GM12878 (cell line): Measurements from ENCODE around the gene ADGRE3. TPM values are rescaled to one million over a fixed set of nuclear protein-coding genes. Genes with fewer than 3 reads are reported as not detected.

Experiments used
- ATAC-seq: fragments of 200-7000 bp; cut with Tn5 transposase; 3 replicates; pipeline ENCODE4 v1.9.1; 2020; ENCODE audit warnings: mild to moderate bottlenecking, moderate library complexity
- BruUV-seq: library from RNA; stranded (reverse); fragments of 400-500 nt; replicated peaks from 2 replicates; lab custom pipeline; 2021; lab: Mats Ljungman, UMichigan
- CTCF ChIA-PET: fragments of 300-600 bp; sonication (Branson Sonifier 250); formaldehyde crosslinking; extraction: SDS; loops from one replicate; lab custom pipeline; 2021; ENCODE audit warnings: inconsistent platforms; lab: Yijun Ruan, JAX
- POLR2A ChIA-PET: fragments of 350-600 bp; formaldehyde crosslinking; extraction: SDS; loops from one replicate; lab custom pipeline; 2021; ENCODE audit warnings: inconsistent platforms; lab: Charles Lee
- RAD21 ChIA-PET: fragments of 300-600 bp; sonication (Branson Sonifier 250); formaldehyde crosslinking; loops from one replicate; lab custom pipeline; 2023; ENCODE audit warnings: antibody characterized with exemption; ENCODE audit not compliant: unreplicated experiment; lab: Charles Lee
- SMC1A ChIA-PET: fragments of 300-600 bp; sonication (Branson Sonifier 250); formaldehyde crosslinking; loops from one replicate; lab custom pipeline; 2023; ENCODE audit not compliant: unreplicated experiment, uncharacterized antibody; lab: Charles Lee
- DNase-seq: peaks from one replicate; pipeline ENCODE4 v3.0.0-alpha.2; 2011; ENCODE audit warnings: low read depth, low spot score
- FAIRE-seq: peaks from 3 replicates; lab custom pipeline; 2011; peaks lifted over from hg19 to GRCh38; lab: Jason Lieb, UNC
- H2AFZ ChIP-seq: 2 replicates; pipeline ENCODE4 v1.6.0; 2011; ENCODE audit warnings: low read depth, low read length, control low read depth; ENCODE audit not compliant: control insufficient read depth
- H3K27ac ChIP-seq: 2 replicates; pipeline ENCODE4 v1.5.1; 2011; ENCODE audit warnings: control low read depth; ENCODE audit not compliant: control insufficient read depth, insufficient read depth
- H3K27me3 ChIP-seq, 2 experiments: replicated peaks in 1 of 2; 2 replicates each; pipeline versions ENCODE4 v1.6.0 to v1.6.1; 2011; ENCODE audit warnings: low read length in 1 of 2; ENCODE audit not compliant: control insufficient read depth in 2 of 2, insufficient read depth in 2 of 2
- H3K36me3 ChIP-seq, 2 experiments: 2 replicates each; pipeline ENCODE4 v1.5.1; 2011; ENCODE audit warnings: low read length in 1 of 2; ENCODE audit not compliant: control insufficient read depth in 2 of 2, insufficient read depth in 2 of 2
- H3K4me1 ChIP-seq: 2 replicates; pipeline ENCODE4 v1.6.1; 2011; ENCODE audit warnings: mild to moderate bottlenecking, low read length, moderate library complexity, mixed read lengths; ENCODE audit not compliant: control insufficient read depth, insufficient read depth
- H3K4me2 ChIP-seq: 2 replicates; pipeline ENCODE4 v1.6.0; 2011; ENCODE audit warnings: control low read depth; ENCODE audit not compliant: control insufficient read depth, insufficient read depth
- H3K4me3 ChIP-seq: fragments of 200-600 bp; sonication (generic); 2 replicates; pipeline ENCODE4 v1.5.1; 2016
- H3K79me2 ChIP-seq: 2 replicates; pipeline ENCODE4 v1.6.0; 2011; ENCODE audit warnings: low read length; ENCODE audit not compliant: control insufficient read depth, insufficient read depth
- H3K9ac ChIP-seq: 2 replicates; pipeline ENCODE4 v1.8.0; 2011; ENCODE audit warnings: low read length, control low read depth, mixed read lengths; ENCODE audit not compliant: control insufficient read depth, insufficient read depth
- H3K9me3 ChIP-seq: replicated peaks from 3 replicates; pipeline ENCODE4 v1.5.1; 2011; ENCODE audit warnings: mild to moderate bottlenecking, low read length; ENCODE audit not compliant: control insufficient read depth, insufficient read depth
- H4K20me1 ChIP-seq: 2 replicates; pipeline ENCODE4 v1.6.0; 2011; ENCODE audit not compliant: control insufficient read depth, insufficient read depth
- BRCA1 ChIP-seq: IDR thresholded peaks from 2 replicates; pipeline ENCODE4 v1.6.1; 2011; ENCODE audit warnings: low read depth, low read length, improper control_type of control experiment
- CTCF ChIP-seq, 3 experiments: IDR thresholded peaks in 2 of 3; conservative IDR thresholded peaks in 1 of 3; 2 replicates each; pipeline ENCODE4 v1.5.1; 2011; ENCODE audit warnings: low read depth in 3 of 3, low read length in 3 of 3, mild to moderate bottlenecking in 3 of 3, control low read depth in 2 of 3, moderate library complexity in 2 of 3, inconsistent platforms in 1 of 3, mixed read lengths in 1 of 3; ENCODE audit not compliant: control insufficient read depth in 2 of 3, insufficient read depth in 1 of 3; ENCODE audit errors: extremely low read depth in 1 of 3
- DPF2 ChIP-seq: fragments of 450-650 bp; IDR thresholded peaks from 2 replicates; pipeline ENCODE4 v1.6.1; 2017; ENCODE audit warnings: mild to moderate bottlenecking
- EED ChIP-seq: sonication (generic); IDR thresholded peaks from 2 replicates; pipeline ENCODE4 v1.6.1; 2016; ENCODE audit warnings: antibody characterized with exemption, low read depth
- ESRRA ChIP-seq: IDR thresholded peaks from 2 replicates; pipeline ENCODE4 v1.6.1; 2012; ENCODE audit warnings: mild to moderate bottlenecking, low read length, improper control_type of control experiment
- ETV6 ChIP-seq, 2 experiments: fragments of 450-650 bp in 1 of 2; IDR thresholded peaks in 1 of 2; conservative IDR thresholded peaks in 1 of 2; 2 replicates each; pipeline ENCODE4 v1.6.1; 2014; ENCODE audit warnings: antibody characterized with exemption in 1 of 2, borderline replicate concordance in 1 of 2, low read depth in 1 of 2, mild to moderate bottlenecking in 1 of 2, moderate library complexity in 1 of 2
- GATAD2B ChIP-seq: fragments of 450-650 bp; conservative IDR thresholded peaks from 2 replicates; pipeline ENCODE4 v1.6.1; 2017; ENCODE audit warnings: low read depth, mild to moderate bottlenecking, moderate library complexity
- JUND ChIP-seq: IDR thresholded peaks from 2 replicates; pipeline ENCODE4 v1.6.1; 2012; ENCODE audit warnings: low read depth, mild to moderate bottlenecking, low read length, improper control_type of control experiment, moderate library complexity
- NBN ChIP-seq: fragments of 450-650 bp; IDR thresholded peaks from 2 replicates; pipeline ENCODE4 v1.6.1; 2016
- NRF1 ChIP-seq: conservative IDR thresholded peaks from 2 replicates; pipeline ENCODE4 v1.6.1; 2011; ENCODE audit warnings: mild to moderate bottlenecking, low read depth, low read length, improper control_type of control experiment
- SKIL ChIP-seq: fragments of 450-650 bp; IDR thresholded peaks from 2 replicates; pipeline ENCODE4 v1.6.1; 2017; ENCODE audit warnings: mild to moderate bottlenecking, low read depth, inconsistent platforms; ENCODE audit not compliant: poor library complexity, severe bottlenecking
- SMAD5 ChIP-seq: IDR thresholded peaks from 2 replicates; pipeline ENCODE4 v1.6.1; 2016; ENCODE audit warnings: antibody characterized with exemption, low read depth
- TCF7 ChIP-seq: IDR thresholded peaks from 2 replicates; pipeline ENCODE4 v1.6.1; 2014; ENCODE audit warnings: antibody characterized with exemption, borderline replicate concordance
- ZNF592 ChIP-seq: fragments of 450-650 bp; IDR thresholded peaks from 2 replicates; pipeline ENCODE4 v1.6.1; 2017; ENCODE audit warnings: mild to moderate bottlenecking, moderate library complexity
- WGBS: methylation state at CpG from one replicate; pipeline ENCODE4 v1.1.6; 2016; ENCODE audit warnings: low lambda C conversion rate; ENCODE audit not compliant: insufficient replicate concordance, insufficient coverage; ENCODE audit errors: missing lambda C conversion rate; 5-methylcytosine and 5-hydroxymethylcytosine counted together
- in situ Hi-C: fragments of 300-500 bp; cut with MboI; formaldehyde crosslinking; loops from 9 replicates; pipeline ENCODE4 v1.14.3; 2018; ENCODE audit warnings: mixed read lengths
- intact Hi-C: fragments of 100-400 bp; cut with micrococcal nuclease; formaldehyde crosslinking; loops from one replicate; pipeline ENCODE4 v1.14.2; 2022; ENCODE audit not compliant: unreplicated experiment
- polyA plus RNA-seq, 11 experiments: library from polyadenylated mRNA; depleted of rRNA in 4 of 11; unstranded in 6 of 11; stranded (reverse) in 5 of 11; fragments of >200 nt; fragmentation: Nextera tagmentation in 4 of 11; fragmentation: Illumina TruSeq in 1 of 11; extraction: Ambion mirVana in 4 of 11; extraction: Trizol in 1 of 11; gene quantifications; 1 replicate in 1 of 11; 2 replicates in 10 of 11; pipeline versions ENCODE4 v1.2.1 to v1.2.3, GENCODE V29; 2011 to 2016; ENCODE audit warnings: inconsistent platforms in 2 of 11, missing spikeins in 2 of 11, low read depth in 1 of 11
- total RNA-seq, 4 experiments: library from RNA; depleted of rRNA in 3 of 4; stranded (reverse); fragments of >200 nt in 3 of 4; fragmentation: Illumina TruSeq in 1 of 4; extraction: Trizol in 1 of 4; gene quantifications; 2 replicates each; pipeline versions ENCODE4 v1.2.1 to v1.2.3, GENCODE V29; 2013 to 2021

Gene ADGRE3
- total and polyA plus RNA-seq, 10 of the 15 experiments (the other 5 are each of a cell fraction or from before 2014, with no cell fraction given): 0.04 to 0.10 (median 0.05) TPM; not detected in 6

- POLR2A ChIA-PET: interaction anchor here (11.9 kb wide), 1 partner anchor 112 kb away, joined by 190 read pairs; the partner anchor contains the start of gene ZNF333
- TF ChIP-seq CTCF (IDR thresholded peaks at IDR 0.05 in 2 of 3, conservative IDR thresholded peaks at IDR 0.05 in 1 of 3; ENCODE audit: control insufficient read depth in 2 of 3, extremely low read depth in 1 of 3, insufficient read depth in 1 of 3, low read depth in 3 of 3, low read length in 3 of 3): no peak
- no peak for TF ChIP-seq ZNF592
- no peak for TF ChIP-seq DPF2
- no peak for TF ChIP-seq GATAD2B
- TF ChIP-seq EED: no peak
- no peak for TF ChIP-seq NRF1
- TF ChIP-seq JUND: no peak
- TF ChIP-seq NBN: no peak
- no peak for TF ChIP-seq SKIL
- TF ChIP-seq ETV6 (conservative IDR thresholded peaks at IDR 0.05 in 1 of 2, IDR thresholded peaks at IDR 0.05 in 1 of 2; ENCODE audit: borderline replicate concordance in 1 of 2, low read depth in 1 of 2): no peak
- no peak for TF ChIP-seq SMAD5
- no peak for TF ChIP-seq ESRRA
- no peak for TF ChIP-seq TCF7
- no peak for TF ChIP-seq BRCA1
Observed at GRCh38 chr19:14575428-14575980, 99.1 kb downstream of the ADGRE3 start.

More at GRCh38 chr19:14575428-14575980, 99.1 kb downstream of the ADGRE3 start:
- DNase-seq: no peak
- ATAC-seq: no peak
- no peak overlapping the region for H3K27ac ChIP-seq
- no peaks in the 10 kb centered on the region for H3K27me3 ChIP-seq
- ChIA-PET SMC1A (interaction anchor here (1.4 to 12.5 kb wide), 4 partner anchors 38 to 112 kb away, joined by 4 to 558 read pairs (median 4); partner anchors contain the start of gene ZNF333), RAD21 (interaction anchor here (1.4 to 13.6 kb wide), 3 partner anchors 97 to 112 kb away, joined by 3 to 593 read pairs (median 11); partner anchors contain the start of gene ZNF333), CTCF (interaction anchor here (1.1 to 14.6 kb wide), 7 partner anchors 11 to 517 kb away, joined by 4 to 803 read pairs (median 12); partner anchors contain the start of genes ADGRE3 and ZNF333)
- peaks cover 20% of the 10 kb centered on the region for H3K4me1 ChIP-seq
- BruUV-seq: no TSS peak
- no peak overlapping the region for H3K9ac ChIP-seq
- WGBS: 71% methylated on average over 6 of the region's 6 CpGs
- no peaks in the 10 kb centered on the region for H4K20me1 ChIP-seq
- no peak overlapping the region for H2AFZ ChIP-seq
- no peak overlapping the region for H3K4me3 ChIP-seq
- peaks cover 14% of the 10 kb centered on the region for H3K79me2 ChIP-seq
- H3K36me3 ChIP-seq: no peaks in the 10 kb centered on the region
- intact Hi-C loops: loop anchor here (10.0 kb wide), 1 partner anchor 209 kb away; no protein-coding TSS in a partner anchor
- no peaks in the 10 kb centered on the region for H3K9me3 ChIP-seq
- in situ Hi-C loops: loop anchor here (25.0 kb wide), 1 partner anchor 2012 kb away; no protein-coding TSS in a partner anchor
- no peak for FAIRE-seq
- H3K4me2 ChIP-seq: no peak overlapping the region
